ENCODE data around the gene FARP1. TPM values are rescaled to one million over a fixed set of nuclear protein-coding genes. Genes with fewer than 3 reads are reported as not detected.

Gene FARP1
- polyA plus RNA-seq, 1 of the 3 experiments (the other 2 are of a cell fraction): 12.0 TPM

DNA sequence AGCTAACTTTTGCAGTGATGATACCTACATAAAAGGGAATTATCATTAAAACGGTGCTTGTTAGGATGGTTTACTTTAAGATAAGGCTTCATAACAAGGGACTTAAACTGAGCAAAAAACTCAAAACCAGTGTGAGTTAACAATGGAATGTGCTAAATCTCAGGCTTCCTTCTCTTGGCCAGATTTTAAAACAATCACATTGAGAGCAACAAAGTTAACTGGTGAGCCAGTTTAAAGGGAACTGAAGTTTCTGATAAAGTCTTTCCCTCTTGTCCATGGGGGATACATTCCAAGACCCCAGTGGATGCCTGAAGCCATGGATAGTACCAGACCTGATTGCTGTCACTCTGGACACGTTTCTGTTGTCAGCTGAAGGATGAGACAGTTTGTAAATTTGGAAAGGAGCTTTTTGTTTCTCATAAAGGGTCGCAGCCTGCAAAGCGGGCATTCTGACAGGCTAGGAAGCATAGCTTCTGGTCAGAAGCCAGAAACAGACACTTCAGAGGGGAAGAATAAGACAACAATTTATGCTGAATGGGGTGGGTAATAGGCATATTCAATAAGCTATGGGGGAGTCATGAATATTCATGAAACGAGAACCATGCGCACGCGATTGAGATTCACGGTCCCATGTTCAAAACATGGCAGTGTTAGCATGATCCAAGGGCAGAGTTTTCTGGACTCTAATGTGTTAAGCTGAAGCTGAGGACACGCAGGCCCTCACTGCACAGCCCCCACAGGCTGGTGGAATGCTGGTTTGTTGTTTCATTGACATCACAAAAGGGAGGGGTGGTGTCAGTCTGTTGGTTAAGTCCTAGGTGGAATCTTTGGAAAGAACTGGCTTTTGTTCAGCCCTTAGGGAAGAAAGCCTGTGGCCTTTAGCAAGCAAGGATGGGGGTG is 184.7 kb downstream of the FARP1 start:
- Histone ChIP-seq H3K79me2 (ENCODE audit: insufficient read depth) (peaks cover 5% of the 10 kb centered on the region; the same call in 1 of the 2 replicates), H3K4me3 (ENCODE audit: low read depth in 2 of 2, low read length in 1 of 2) (no peak overlapping the region), H3K9me2 (no peaks in the 10 kb centered on the region), H3K4me2 (no peak overlapping the region), H2AFZ (ENCODE audit: low read depth) (no peak overlapping the region), H3K36me3 (replicated peaks in 1 of 2; ENCODE audit: control insufficient read depth in 1 of 2, insufficient read depth in 2 of 2, low read length in 1 of 2) (no peaks in the 10 kb centered on the region), H3K4me1 (ENCODE audit: control insufficient read depth in 1 of 2, insufficient read depth in 2 of 2, low read depth in 1 of 2, low read length in 1 of 2) (peaks cover 6 to 7% of the 10 kb centered on the region in 2 experiments; a peak in 2 of 4 replicates), H3K27me3 (ENCODE audit: insufficient read depth) (no peaks in the 10 kb centered on the region), H3K27ac (ENCODE audit: low read depth in 2 of 2, low read length in 1 of 2) (no peak overlapping the region), H4K20me1 (ENCODE audit: insufficient read depth) (no peaks in the 10 kb centered on the region), H3K9ac (no peak overlapping the region), H3F3A (replicated peaks; ENCODE audit: insufficient read depth) (no peaks in the 10 kb centered on the region), H3K9me3 (no peaks in the 10 kb centered on the region)
- DNase-seq: no peak
- ChIA-PET CTCF (interaction anchor here (1.2 kb wide), 1 partner anchor 10 kb away, joined by 4 read pairs; no protein-coding TSS in a partner anchor), POLR2A (no interaction called here)
- 93% methylated on average over 10 of the region's 10 CpGs for WGBS (ENCODE audit: low lambda C conversion rate)
- no peak for TF ChIP-seq RFX5 (IDR thresholded peaks at IDR 0.05; ENCODE audit: low read length)
- no peak for TF ChIP-seq EP300 (IDR thresholded peaks at IDR 0.05; ENCODE audit: borderline replicate concordance in 1 of 2, low read depth in 1 of 2, low read length in 1 of 2)
- TF ChIP-seq GABPA (IDR thresholded peaks at IDR 0.05; ENCODE audit: low read depth): no peak
- TF ChIP-seq, protein P1, sequence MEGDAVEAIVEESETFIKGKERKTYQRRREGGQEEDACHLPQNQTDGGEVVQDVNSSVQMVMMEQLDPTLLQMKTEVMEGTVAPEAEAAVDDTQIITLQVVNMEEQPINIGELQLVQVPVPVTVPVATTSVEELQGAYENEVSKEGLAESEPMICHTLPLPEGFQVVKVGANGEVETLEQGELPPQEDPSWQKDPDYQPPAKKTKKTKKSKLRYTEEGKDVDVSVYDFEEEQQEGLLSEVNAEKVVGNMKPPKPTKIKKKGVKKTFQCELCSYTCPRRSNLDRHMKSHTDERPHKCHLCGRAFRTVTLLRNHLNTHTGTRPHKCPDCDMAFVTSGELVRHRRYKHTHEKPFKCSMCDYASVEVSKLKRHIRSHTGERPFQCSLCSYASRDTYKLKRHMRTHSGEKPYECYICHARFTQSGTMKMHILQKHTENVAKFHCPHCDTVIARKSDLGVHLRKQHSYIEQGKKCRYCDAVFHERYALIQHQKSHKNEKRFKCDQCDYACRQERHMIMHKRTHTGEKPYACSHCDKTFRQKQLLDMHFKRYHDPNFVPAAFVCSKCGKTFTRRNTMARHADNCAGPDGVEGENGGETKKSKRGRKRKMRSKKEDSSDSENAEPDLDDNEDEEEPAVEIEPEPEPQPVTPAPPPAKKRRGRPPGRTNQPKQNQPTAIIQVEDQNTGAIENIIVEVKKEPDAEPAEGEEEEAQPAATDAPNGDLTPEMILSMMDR (IDR thresholded peaks at IDR 0.05): no peak
- no peak for TF ChIP-seq MXI1 (IDR thresholded peaks at IDR 0.05; ENCODE audit: low read depth, low read length)
- TF ChIP-seq, protein P2, sequence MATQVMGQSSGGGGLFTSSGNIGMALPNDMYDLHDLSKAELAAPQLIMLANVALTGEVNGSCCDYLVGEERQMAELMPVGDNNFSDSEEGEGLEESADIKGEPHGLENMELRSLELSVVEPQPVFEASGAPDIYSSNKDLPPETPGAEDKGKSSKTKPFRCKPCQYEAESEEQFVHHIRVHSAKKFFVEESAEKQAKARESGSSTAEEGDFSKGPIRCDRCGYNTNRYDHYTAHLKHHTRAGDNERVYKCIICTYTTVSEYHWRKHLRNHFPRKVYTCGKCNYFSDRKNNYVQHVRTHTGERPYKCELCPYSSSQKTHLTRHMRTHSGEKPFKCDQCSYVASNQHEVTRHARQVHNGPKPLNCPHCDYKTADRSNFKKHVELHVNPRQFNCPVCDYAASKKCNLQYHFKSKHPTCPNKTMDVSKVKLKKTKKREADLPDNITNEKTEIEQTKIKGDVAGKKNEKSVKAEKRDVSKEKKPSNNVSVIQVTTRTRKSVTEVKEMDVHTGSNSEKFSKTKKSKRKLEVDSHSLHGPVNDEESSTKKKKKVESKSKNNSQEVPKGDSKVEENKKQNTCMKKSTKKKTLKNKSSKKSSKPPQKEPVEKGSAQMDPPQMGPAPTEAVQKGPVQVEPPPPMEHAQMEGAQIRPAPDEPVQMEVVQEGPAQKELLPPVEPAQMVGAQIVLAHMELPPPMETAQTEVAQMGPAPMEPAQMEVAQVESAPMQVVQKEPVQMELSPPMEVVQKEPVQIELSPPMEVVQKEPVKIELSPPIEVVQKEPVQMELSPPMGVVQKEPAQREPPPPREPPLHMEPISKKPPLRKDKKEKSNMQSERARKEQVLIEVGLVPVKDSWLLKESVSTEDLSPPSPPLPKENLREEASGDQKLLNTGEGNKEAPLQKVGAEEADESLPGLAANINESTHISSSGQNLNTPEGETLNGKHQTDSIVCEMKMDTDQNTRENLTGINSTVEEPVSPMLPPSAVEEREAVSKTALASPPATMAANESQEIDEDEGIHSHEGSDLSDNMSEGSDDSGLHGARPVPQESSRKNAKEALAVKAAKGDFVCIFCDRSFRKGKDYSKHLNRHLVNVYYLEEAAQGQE (IDR thresholded peaks at IDR 0.05; ENCODE audit: low read depth, low read length): no peak
- no peak for TF ChIP-seq NFIC (IDR thresholded peaks at IDR 0.05; ENCODE audit: borderline replicate concordance)
- TF ChIP-seq, protein P3, sequence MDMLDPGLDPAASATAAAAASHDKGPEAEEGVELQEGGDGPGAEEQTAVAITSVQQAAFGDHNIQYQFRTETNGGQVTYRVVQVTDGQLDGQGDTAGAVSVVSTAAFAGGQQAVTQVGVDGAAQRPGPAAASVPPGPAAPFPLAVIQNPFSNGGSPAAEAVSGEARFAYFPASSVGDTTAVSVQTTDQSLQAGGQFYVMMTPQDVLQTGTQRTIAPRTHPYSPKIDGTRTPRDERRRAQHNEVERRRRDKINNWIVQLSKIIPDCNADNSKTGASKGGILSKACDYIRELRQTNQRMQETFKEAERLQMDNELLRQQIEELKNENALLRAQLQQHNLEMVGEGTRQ (IDR thresholded peaks at IDR 0.05; ENCODE audit: borderline replicate concordance, low read depth, low read length): no peak
- TF ChIP-seq CHD2 (IDR thresholded peaks at IDR 0.05; ENCODE audit: low read length, partially characterized antibody): no peak
- TF ChIP-seq, protein P4, sequence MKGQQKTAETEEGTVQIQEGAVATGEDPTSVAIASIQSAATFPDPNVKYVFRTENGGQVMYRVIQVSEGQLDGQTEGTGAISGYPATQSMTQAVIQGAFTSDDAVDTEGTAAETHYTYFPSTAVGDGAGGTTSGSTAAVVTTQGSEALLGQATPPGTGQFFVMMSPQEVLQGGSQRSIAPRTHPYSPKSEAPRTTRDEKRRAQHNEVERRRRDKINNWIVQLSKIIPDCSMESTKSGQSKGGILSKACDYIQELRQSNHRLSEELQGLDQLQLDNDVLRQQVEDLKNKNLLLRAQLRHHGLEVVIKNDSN (IDR thresholded peaks at IDR 0.05; ENCODE audit: borderline replicate concordance, low read depth): no peak
- TF ChIP-seq SMC3 (IDR thresholded peaks at IDR 0.05; ENCODE audit: low read depth, low read length): no peak
- no peak for TF ChIP-seq NRF1 (IDR thresholded peaks at IDR 0.05; ENCODE audit: low read depth, low read length)
- TF ChIP-seq JUND (IDR thresholded peaks at IDR 0.05): no peak
- TF ChIP-seq, protein P5, sequence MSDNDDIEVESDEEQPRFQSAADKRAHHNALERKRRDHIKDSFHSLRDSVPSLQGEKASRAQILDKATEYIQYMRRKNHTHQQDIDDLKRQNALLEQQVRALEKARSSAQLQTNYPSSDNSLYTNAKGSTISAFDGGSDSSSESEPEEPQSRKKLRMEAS (IDR thresholded peaks at IDR 0.05; ENCODE audit: low read depth): no peak
